Endothelial cell (in vitro differentiated cells): ENCODE measurements around the gene ADARB2. TPM values are rescaled to one million over a fixed set of nuclear protein-coding genes. Genes with fewer than 3 reads are reported as not detected.

Experiments used
- DNase-seq: peaks from one replicate; pipeline ENCODE4 v3.0.0; 2021; ENCODE audit warnings: low spot score
- H3K27ac Mint-ChIP-seq: one replicate; pipeline ENCODE4 v1.8.0; 2021; ENCODE audit warnings: mixed read lengths, inconsistent platforms; ENCODE audit not compliant: unreplicated experiment
- H3K27me3 Mint-ChIP-seq: one replicate; pipeline ENCODE4 v1.8.0; 2021; ENCODE audit warnings: mild to moderate bottlenecking, moderate library complexity, mixed read lengths, inconsistent platforms; ENCODE audit not compliant: unreplicated experiment
- H3K36me3 Mint-ChIP-seq: one replicate; pipeline ENCODE4 v1.8.0; 2021; ENCODE audit warnings: mild to moderate bottlenecking, low read depth, mixed read lengths, inconsistent platforms; ENCODE audit not compliant: unreplicated experiment
- H3K4me1 Mint-ChIP-seq: one replicate; pipeline ENCODE4 v1.8.0; 2021; ENCODE audit warnings: mild to moderate bottlenecking, mixed read lengths, inconsistent platforms; ENCODE audit not compliant: unreplicated experiment
- H3K4me3 Mint-ChIP-seq: one replicate; pipeline ENCODE4 v1.8.0; 2021; ENCODE audit warnings: mild to moderate bottlenecking, mixed read lengths, inconsistent platforms; ENCODE audit not compliant: unreplicated experiment
- H3K9me3 Mint-ChIP-seq: one replicate; pipeline ENCODE4 v1.8.0; 2021; ENCODE audit warnings: mixed read lengths, inconsistent platforms; ENCODE audit not compliant: unreplicated experiment
- CTCF ChIP-seq: fragments of 200-600 bp; sonication (generic); IDR thresholded peaks from one replicate; pipeline ENCODE4 v1.5.0; 2021; ENCODE audit warnings: antibody characterized with exemption; ENCODE audit not compliant: unreplicated experiment
- total RNA-seq: library from RNA; stranded (reverse); fragmentation: NEBNext Ultra II Directional; extraction: Animal tissue kit (Norgen Biotek cat#: 25700); gene quantifications from one replicate; pipeline ENCODE4 v1.2.1, GENCODE V29; 2021; ENCODE audit not compliant: unreplicated experiment

The ADARB2 gene
- total RNA-seq, 1 donor from 2014 or later: 54.9 TPM

- DNase-seq: no peak
- Mint-ChIP-seq H3K4me1 (no peaks in the 10 kb centered on the region), H3K4me3 (no peak overlapping the region), H3K36me3 (no peaks in the 10 kb centered on the region), H3K27me3 (peaks cover 7% of the 10 kb centered on the region), H3K9me3 (no peaks in the 10 kb centered on the region), H3K27ac (no peak overlapping the region)
- TF ChIP-seq CTCF: no peak
Observed at GRCh38 chr10:1158066-1158465, 579.3 kb downstream of the ADARB2 start.

- no peaks in the 10 kb centered on the region for H3K9me3 Mint-ChIP-seq
- H3K27me3 Mint-ChIP-seq: peaks cover 4% of the 10 kb centered on the region
- H3K4me1 Mint-ChIP-seq: no peaks in the 10 kb centered on the region
- TF ChIP-seq CTCF: no peak
- H3K27ac Mint-ChIP-seq: no peak overlapping the region
- no peak overlapping the region for H3K4me3 Mint-ChIP-seq
- H3K36me3 Mint-ChIP-seq: no peaks in the 10 kb centered on the region
- no peak for DNase-seq
Observed at GRCh38 chr10:1157615-1157933, 579.8 kb downstream of the ADARB2 start.

GRCh38 chr10:1156921-1157614 lies 580.3 kb downstream of the ADARB2 start:
- H3K4me1 Mint-ChIP-seq: no peaks in the 10 kb centered on the region
- TF ChIP-seq CTCF: no peak
- no peak overlapping the region for H3K4me3 Mint-ChIP-seq
- no peak for DNase-seq
- no peaks in the 10 kb centered on the region for H3K9me3 Mint-ChIP-seq
- no peaks in the 10 kb centered on the region for H3K36me3 Mint-ChIP-seq
- no peak overlapping the region for H3K27ac Mint-ChIP-seq
- H3K27me3 Mint-ChIP-seq: peaks cover 3% of the 10 kb centered on the region

DNA sequence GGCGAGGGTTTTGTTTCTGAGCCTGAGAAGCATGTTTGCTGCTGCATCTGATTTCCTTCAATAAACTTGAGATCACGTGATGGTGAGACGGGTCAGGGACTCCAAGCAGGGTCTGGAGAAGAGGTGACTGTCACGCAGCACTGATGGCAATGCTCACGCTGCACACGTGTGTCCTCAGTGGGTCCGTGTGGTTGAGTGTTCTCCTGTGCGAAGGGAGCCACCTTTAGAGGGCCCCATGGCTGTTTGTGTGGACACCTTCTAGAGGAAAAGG lies 580.8 kb downstream of the ADARB2 start:
- H3K9me3 Mint-ChIP-seq: no peaks in the 10 kb centered on the region
- peaks cover 3% of the 10 kb centered on the region for H3K27me3 Mint-ChIP-seq
- H3K4me3 Mint-ChIP-seq: no peak overlapping the region
- no peak for DNase-seq
- no peaks in the 10 kb centered on the region for H3K36me3 Mint-ChIP-seq
- no peak overlapping the region for H3K27ac Mint-ChIP-seq
- no peaks in the 10 kb centered on the region for H3K4me1 Mint-ChIP-seq
- no peak for TF ChIP-seq CTCF

- Mint-ChIP-seq H3K27me3 (peaks cover 5% of the 10 kb centered on the region), H3K27ac (no peak overlapping the region), H3K4me3 (no peak overlapping the region), H3K36me3 (no peaks in the 10 kb centered on the region), H3K9me3 (no peaks in the 10 kb centered on the region), H3K4me1 (no peaks in the 10 kb centered on the region)
- no peak for DNase-seq
- no peak for TF ChIP-seq CTCF
Observed at GRCh38 chr10:1155791-1156615, 581.3 kb downstream of the ADARB2 start.
